ENCODE measurements around the gene WNT1. TPM values are rescaled to one million over a fixed set of nuclear protein-coding genes. Genes with fewer than 3 reads are reported as not detected.

WNT1 gene
- total and polyA plus RNA-seq, 7 donors: not detected

GRCh38 chr12:48980953-48981756, 3.0 kb downstream of the WNT1 start:
- peak; percentile 23 to 49 (median 42) for ATAC-seq
- intact Hi-C loops (cut with DNase I): no loop called here
- 3 to 4% (median 4%) methylated on average over 68 to 91 of the region's 91 CpGs for WGBS, 3 donors
- H3K4me3 ChIP-seq: peak overlapping the region; percentile 54
- H3K9me3 ChIP-seq: no peaks in the 10 kb centered on the region
- TF ChIP-seq CTCF (IDR thresholded peaks at IDR 0.05): no peak
- no peak overlapping the region for H3K27ac ChIP-seq
- peaks cover 0 to 70% (median 43%) of the 10 kb centered on the region in 3 donors for H3K27me3 ChIP-seq (ENCODE audit: insufficient read depth in 3 of 3, low read length in 2 of 3)
- H3K4me1 ChIP-seq: peaks cover 37% of the 10 kb centered on the region
- DNase-seq: peak in 1 of 2 donors; percentile 63
- no peaks in the 10 kb centered on the region for H3K36me3 ChIP-seq (ENCODE audit: insufficient read depth in 1 of 2, low read depth in 1 of 2)

DNA sequence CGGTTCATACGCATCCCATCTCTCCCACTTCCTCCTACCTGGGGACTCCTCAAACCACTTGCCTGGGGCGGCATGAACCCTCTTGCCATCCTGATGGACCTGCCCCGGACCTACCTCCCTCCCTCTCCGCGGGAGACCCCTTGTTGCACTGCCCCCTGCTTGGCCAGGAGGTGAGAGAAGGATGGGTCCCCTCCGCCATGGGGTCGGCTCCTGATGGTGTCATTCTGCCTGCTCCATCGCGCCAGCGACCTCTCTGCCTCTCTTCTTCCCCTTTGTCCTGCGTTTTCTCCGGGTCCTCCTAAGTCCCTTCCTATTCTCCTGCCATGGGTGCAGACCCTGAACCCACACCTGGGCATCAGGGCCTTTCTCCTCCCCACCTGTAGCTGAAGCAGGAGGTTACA, 3.6 kb downstream of the WNT1 start:
- H3K27ac ChIP-seq: no peak overlapping the region
- intact Hi-C loops (cut with DNase I): no loop called here
- no peak for ATAC-seq
- no peaks in the 10 kb centered on the region for H3K36me3 ChIP-seq (ENCODE audit: insufficient read depth in 1 of 2, low read depth in 1 of 2)
- H3K4me1 ChIP-seq: peaks cover 37% of the 10 kb centered on the region
- peak in 1 of 2 donors; percentile 50 for DNase-seq
- H3K4me3 ChIP-seq: no peak overlapping the region
- TF ChIP-seq CTCF (IDR thresholded peaks at IDR 0.05): no peak
- no peaks in the 10 kb centered on the region for H3K9me3 ChIP-seq
- H3K27me3 ChIP-seq (ENCODE audit: insufficient read depth in 3 of 3, low read length in 2 of 3): peaks cover 0 to 67% (median 43%) of the 10 kb centered on the region in 3 donors
- 11 to 19% (median 14%) methylated on average over 11 to 13 of the region's 13 CpGs for WGBS, 3 donors

GRCh38 chr12:48982397-48983080, 4.4 kb downstream of the WNT1 start:
- intact Hi-C loops (cut with DNase I): no loop called here
- ATAC-seq: no peak
- no peak for TF ChIP-seq CTCF (IDR thresholded peaks at IDR 0.05)

GRCh38 chr12:48985475-48985897, 7.4 kb downstream of the WNT1 start:
- intact Hi-C loops (cut with DNase I): loop anchor here in 1 of 2 donors (5.0 kb wide), 1 partner anchor 128 kb away; no protein-coding TSS in a partner anchor
- H3K9me3 ChIP-seq: no peaks in the 10 kb centered on the region
- ATAC-seq (peak; percentile 64 to 88 (median 76)), DNase-seq (peak in 1 of 2 donors; percentile 84)
- WGBS, 3 donors: 15 to 25% (median 21%) methylated on average over 10 of the region's 10 CpGs
- H3K4me3 ChIP-seq: no peak overlapping the region
- H3K27ac ChIP-seq: no peak overlapping the region
- H3K4me1 ChIP-seq: peaks cover 15% of the 10 kb centered on the region
- peaks cover 0 to 45% (median 20%) of the 10 kb centered on the region in 3 donors for H3K27me3 ChIP-seq (ENCODE audit: insufficient read depth in 3 of 3, low read length in 2 of 3)
- TF ChIP-seq CTCF (IDR thresholded peaks at IDR 0.05): no peak
- H3K36me3 ChIP-seq (ENCODE audit: insufficient read depth in 1 of 2, low read depth in 1 of 2): no peaks in the 10 kb centered on the region

More at GRCh38 chr12:48982397-48983080, 4.4 kb downstream of the WNT1 start:
- 51 to 55% (median 53%) methylated on average over 6 of the region's 6 CpGs for WGBS, 3 donors
- no peaks in the 10 kb centered on the region for H3K9me3 ChIP-seq
- no peak overlapping the region for H3K4me3 ChIP-seq
- peaks cover 37% of the 10 kb centered on the region for H3K4me1 ChIP-seq
- no peak for DNase-seq
- H3K36me3 ChIP-seq (ENCODE audit: insufficient read depth in 1 of 2, low read depth in 1 of 2): no peaks in the 10 kb centered on the region
- peaks cover 0 to 59% (median 43%) of the 10 kb centered on the region in 3 donors for H3K27me3 ChIP-seq (ENCODE audit: insufficient read depth in 3 of 3, low read length in 2 of 3)
- H3K27ac ChIP-seq: no peak overlapping the region
